Esophagus muscularis mucosa (tissue), 4 donors: ENCODE measurements around the gene TIMP4. TPM values are rescaled to one million over a fixed set of nuclear protein-coding genes. Genes with fewer than 3 reads are reported as not detected.
A peak's percentile ranks its signal among the peaks of the same experiment; 100 is the strongest.

ENCODE experiments used
- DNase-seq: peaks from one replicate; pipeline ENCODE4 v3.0.0-alpha.2; 2017; ENCODE audit errors: extremely low spot score
- H3K27ac ChIP-seq, 4 donors: fragments of 200-600 bp; sonication (generic); replicated peaks in 1 of 4; 1 replicate in 3 of 4; 2 replicates in 1 of 4; pipeline ENCODE4 v1.5.1; 2016 to 2019; ENCODE audit warnings: mild to moderate bottlenecking in 1 of 4
- H3K27me3 ChIP-seq, 4 donors: fragments of 200-600 bp; sonication (generic); one replicate each; pipeline versions ENCODE4 v1.5.1 to v1.6.0; 2016 to 2019
- H3K36me3 ChIP-seq, 4 donors: fragments of 200-600 bp; sonication (generic); one replicate each; pipeline ENCODE4 v1.5.1; 2016 to 2019
- H3K4me1 ChIP-seq, 4 donors: fragments of 200-600 bp; sonication (generic); one replicate each; pipeline ENCODE4 v1.5.1; 2016 to 2019
- H3K4me3 ChIP-seq, 4 donors: fragments of 200-600 bp; sonication (generic); 1 replicate in 2 of 4; 2 replicates in 2 of 4; pipeline ENCODE4 v1.5.1; 2016 to 2019; ENCODE audit warnings: mild to moderate bottlenecking in 4 of 4, moderate library complexity in 1 of 4
- H3K9me3 ChIP-seq, 4 donors: fragments of 200-600 bp; sonication (generic); 1 replicate in 3 of 4; 2 replicates in 1 of 4; pipeline ENCODE4 v1.5.1; 2016 to 2019
- CTCF ChIP-seq, 3 experiments: fragments of 200-600 bp in 2 of 3; fragments of 450-650 bp in 1 of 3; sonication (generic) in 2 of 3; IDR thresholded peaks; one replicate each; pipeline ENCODE4 v1.5.1; 2017 to 2019; ENCODE audit warnings: antibody characterized with exemption in 3 of 3, mild to moderate bottlenecking in 2 of 3, moderate library complexity in 1 of 3
- EP300 ChIP-seq: sonication (generic); formaldehyde crosslinking; IDR thresholded peaks from one replicate; pipeline ENCODE4 v1.6.1; 2017; ENCODE audit warnings: antibody characterized with exemption
- POLR2A ChIP-seq: fragments of 450-650 bp; IDR thresholded peaks from one replicate; pipeline ENCODE4 v1.6.1; 2017; ENCODE audit warnings: antibody characterized with exemption, moderate library complexity, mild to moderate bottlenecking, low read depth
- POLR2AphosphoS5 ChIP-seq, 2 donors: sonication (generic); formaldehyde crosslinking; IDR thresholded peaks; one replicate each; pipeline ENCODE4 v1.6.1; 2017; ENCODE audit warnings: antibody characterized with exemption in 2 of 2
- WGBS: methylation state at CpG from one replicate; pipeline ENCODE4 v1.1.5; 2018; 5-methylcytosine and 5-hydroxymethylcytosine counted together
- intact Hi-C: fragments of 100-400 bp; cut with DNase I; formaldehyde crosslinking; loops from one replicate; pipeline ENCODE4 v1.15.1; 2023
- total RNA-seq, 4 donors: library from RNA; depleted of rRNA; stranded (reverse); fragments of >200 nt; gene quantifications; one replicate each; pipeline versions ENCODE4 v1.1.0 to v1.2.1, GENCODE V29; 2016

TIMP4 gene
- total RNA-seq, 4 donors from 2014 or later = 24.1 to 48.0 (median 30.5) TPM

GRCh38 chr3:12190221-12190807, 31.6 kb upstream of the TIMP4 start:
- DNase-seq = peak; percentile 83
- TF ChIP-seq POLR2AphosphoS5 (IDR thresholded peaks at IDR 0.05) (no peak), POLR2A (no peak), EP300 (no peak), CTCF (IDR thresholded peaks at IDR 0.05) (no peak)
- Histone ChIP-seq H3K4me1 (peaks cover 9 to 46% (median 26%) of the 10 kb centered on the region in 4 donors), H3K36me3 (no peaks in the 10 kb centered on the region), H3K9me3 (no peaks in the 10 kb centered on the region), H3K27me3 (no peaks in the 10 kb centered on the region), H3K27ac (no peak overlapping the region), H3K4me3 (no peak overlapping the region)
- intact Hi-C loops = no loop called here
- WGBS = 92% methylated on average over 9 of the region's 9 CpGs

DNA sequence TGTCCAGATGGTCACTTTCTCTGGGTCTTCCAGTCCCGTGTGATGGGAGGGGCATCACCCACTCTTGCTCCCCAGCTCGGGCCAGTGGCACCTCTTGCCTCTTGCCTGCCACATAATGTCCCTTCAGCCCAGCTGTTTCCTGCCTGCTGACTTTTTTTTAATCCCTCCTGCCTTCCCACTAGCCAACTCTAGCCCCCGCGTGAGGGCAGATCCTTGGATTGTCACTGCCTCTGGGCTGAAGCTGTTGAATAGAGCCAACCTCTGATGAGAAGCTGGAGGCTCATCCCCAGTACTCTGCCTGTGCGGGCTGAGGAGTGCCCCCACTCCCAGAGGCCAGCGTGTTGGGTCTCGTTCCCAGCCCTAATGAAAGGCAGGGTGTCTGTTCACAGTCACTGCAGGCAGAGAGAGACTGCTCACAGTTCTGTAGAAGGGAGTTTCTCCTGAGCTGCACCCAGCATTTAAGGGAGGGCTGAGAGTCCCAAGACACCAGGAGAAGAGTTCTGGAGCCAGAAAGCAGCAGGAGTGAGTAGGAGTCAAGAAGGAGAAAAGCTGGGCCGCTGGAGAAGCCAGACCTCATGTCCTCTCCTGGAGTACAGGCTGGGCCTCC, 30.1 kb upstream of the TIMP4 start:
- peak; percentile 77 for DNase-seq
- Histone ChIP-seq H3K4me1 (peaks cover 1 to 30% (median 13%) of the 10 kb centered on the region in 4 donors), H3K27ac (no peak overlapping the region), H3K36me3 (no peaks in the 10 kb centered on the region), H3K9me3 (no peaks in the 10 kb centered on the region), H3K27me3 (no peaks in the 10 kb centered on the region), H3K4me3 (no peak overlapping the region)
- TF ChIP-seq EP300 (no peak), POLR2AphosphoS5 (IDR thresholded peaks at IDR 0.05) (no peak), CTCF (IDR thresholded peaks at IDR 0.05) (no peak)
- intact Hi-C loops = no loop called here
- WGBS = 62% methylated on average over 8 of the region's 8 CpGs

DNA sequence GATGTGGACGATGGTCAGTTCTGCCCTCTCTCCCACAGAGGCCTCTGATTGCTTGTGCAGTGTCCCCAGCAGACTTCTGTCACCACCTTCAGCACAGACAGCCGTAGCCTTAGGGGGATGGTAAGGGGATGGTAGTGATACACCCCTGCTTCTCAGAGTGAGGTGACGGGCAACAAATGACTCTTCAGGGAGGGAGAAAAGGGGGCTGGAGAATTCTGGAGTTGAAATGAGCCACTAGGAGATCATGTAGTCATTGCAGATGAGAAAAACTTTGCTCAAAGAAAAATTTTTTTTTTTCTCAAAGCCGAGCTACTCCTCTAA, 29.6 kb upstream of the TIMP4 start:
- DNase-seq = no peak
- intact Hi-C loops = no loop called here
- WGBS = 72% methylated on average over 4 of the region's 4 CpGs
- H3K9me3 ChIP-seq = no peaks in the 10 kb centered on the region
- H3K27ac ChIP-seq = peak overlapping the region in 1 of 4 donors; percentile 21
- TF ChIP-seq POLR2AphosphoS5 (IDR thresholded peaks at IDR 0.05) (no peak), EP300 (no peak), CTCF (IDR thresholded peaks at IDR 0.05) (no peak), POLR2A (no peak)
- H3K27me3 ChIP-seq = no peaks in the 10 kb centered on the region
- no peaks in the 10 kb centered on the region for H3K36me3 ChIP-seq
- no peak overlapping the region for H3K4me3 ChIP-seq
- H3K4me1 ChIP-seq = peaks cover 0 to 25% (median 8%) of the 10 kb centered on the region in 4 donors

DNA sequence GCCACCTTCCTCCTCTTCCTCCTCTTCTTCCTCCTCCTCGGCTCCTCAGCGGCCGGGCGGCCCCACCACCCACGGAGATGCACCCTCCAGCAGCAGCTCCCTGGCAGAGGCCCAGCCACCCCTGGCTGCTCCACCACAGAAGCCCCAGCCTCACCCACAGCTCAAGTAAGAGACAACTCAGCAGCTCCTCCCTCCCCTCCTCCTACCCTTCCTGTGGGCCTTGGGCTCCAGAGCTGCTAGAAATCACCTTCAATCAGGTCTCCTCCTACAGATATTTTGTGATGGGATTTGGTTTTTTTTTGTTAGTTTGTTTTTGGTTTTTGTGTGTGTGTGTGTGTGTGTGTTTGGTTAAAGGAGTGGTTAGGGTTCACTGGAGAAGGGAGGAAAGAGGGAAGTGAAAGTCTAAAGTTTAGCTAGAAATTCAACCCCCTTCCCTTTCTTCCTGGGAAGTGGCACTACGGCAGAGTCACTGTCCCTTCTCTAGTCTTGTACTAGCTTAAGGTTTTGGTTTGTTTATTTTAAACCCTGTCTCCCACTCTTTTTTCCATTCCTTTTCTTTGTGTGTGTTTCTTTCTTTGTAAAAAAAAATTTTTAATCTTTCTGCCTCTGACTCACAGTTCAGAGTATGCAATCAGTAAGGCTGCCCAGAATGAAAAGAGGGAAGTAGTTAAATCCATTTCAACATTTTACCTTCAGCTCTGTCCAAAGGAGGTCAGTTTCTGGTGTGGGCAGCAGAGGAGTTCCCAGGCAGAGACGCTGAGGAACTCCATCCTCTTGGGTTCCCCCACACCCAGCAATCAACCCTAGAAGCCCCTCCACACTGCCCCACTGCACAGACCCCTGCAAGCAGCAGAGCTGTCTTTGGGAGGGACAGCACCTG, 29.0 kb upstream of the TIMP4 start:
- DNase-seq = peak; percentile 89
- H3K9me3 ChIP-seq = no peaks in the 10 kb centered on the region
- TF ChIP-seq POLR2A (no peak), CTCF (IDR thresholded peaks at IDR 0.05) (no peak), EP300 (no peak), POLR2AphosphoS5 (IDR thresholded peaks at IDR 0.05) (no peak)
- peak overlapping the region in 3 of 4 donors; percentile 26 to 55 (median 30) for H3K27ac ChIP-seq
- WGBS = 35% methylated on average over 7 of the region's 7 CpGs
- intact Hi-C loops = no loop called here
- no peaks in the 10 kb centered on the region for H3K27me3 ChIP-seq
- peaks cover 0 to 20% (median 8%) of the 10 kb centered on the region in 4 donors for H3K4me1 ChIP-seq
- H3K4me3 ChIP-seq = no peak overlapping the region
- no peaks in the 10 kb centered on the region for H3K36me3 ChIP-seq
